Astrocyte (in vitro differentiated cells and primary cell): ENCODE measurements around the gene ATXN2L. TPM values are rescaled to one million over a fixed set of nuclear protein-coding genes. Genes with fewer than 3 reads are reported as not detected.

ENCODE experiments used
- DNase-seq: peaks from one replicate; pipeline ENCODE4 v3.0.0-alpha.2; 2010; ENCODE audit warnings: low read depth
- FAIRE-seq: peaks from 2 replicates; lab custom pipeline; 2011; peaks lifted over from hg19 to GRCh38; lab: Jason Lieb, UNC
- H2AFZ ChIP-seq: 2 replicates; pipeline ENCODE4 v1.6.0; 2012; ENCODE audit warnings: low read depth, low read length, inconsistent platforms
- H3K27ac ChIP-seq: 2 replicates; pipeline ENCODE4 v1.5.1; 2011; ENCODE audit warnings: low read depth, low read length, inconsistent platforms
- H3K27me3 ChIP-seq: 2 replicates; pipeline ENCODE4 v1.6.0; 2011; ENCODE audit warnings: low read length, inconsistent platforms; ENCODE audit not compliant: insufficient read depth
- H3K36me3 ChIP-seq: 2 replicates; pipeline ENCODE4 v1.5.1; 2011; ENCODE audit warnings: low read length, inconsistent platforms; ENCODE audit not compliant: insufficient read depth
- H3K4me1 ChIP-seq: 2 replicates; pipeline ENCODE4 v1.5.1; 2011; ENCODE audit warnings: low read length, inconsistent platforms; ENCODE audit not compliant: insufficient read depth
- H3K4me2 ChIP-seq: 2 replicates; pipeline ENCODE4 v1.6.0; 2012; ENCODE audit warnings: low read length, inconsistent platforms
- H3K4me3 ChIP-seq: 2 replicates; pipeline ENCODE4 v1.5.1; 2011; ENCODE audit warnings: low read depth, mild to moderate bottlenecking, low read length, inconsistent platforms; ENCODE audit not compliant: insufficient read depth
- H3K79me2 ChIP-seq: 2 replicates; pipeline ENCODE4 v1.6.0; 2012; ENCODE audit warnings: mild to moderate bottlenecking, low read length, inconsistent platforms; ENCODE audit not compliant: insufficient read depth
- H3K9ac ChIP-seq: 2 replicates; pipeline ENCODE4 v1.6.0; 2012; ENCODE audit warnings: mild to moderate bottlenecking, low read length, inconsistent platforms
- H3K9me3 ChIP-seq: 2 replicates; pipeline ENCODE4 v1.5.1; 2012; ENCODE audit warnings: low read depth, mild to moderate bottlenecking, low read length, inconsistent platforms; ENCODE audit not compliant: insufficient read depth
- H4K20me1 ChIP-seq: 2 replicates; pipeline ENCODE4 v1.6.0; 2012; ENCODE audit warnings: low read length, inconsistent platforms; ENCODE audit not compliant: insufficient read depth
- H3K27ac Mint-ChIP-seq: one replicate; pipeline ENCODE4 v1.8.0; 2021; ENCODE audit warnings: mild to moderate bottlenecking, mixed read lengths; ENCODE audit not compliant: unreplicated experiment
- H3K27me3 Mint-ChIP-seq: one replicate; pipeline ENCODE4 v1.8.0; 2021; ENCODE audit warnings: low read depth, mixed read lengths; ENCODE audit not compliant: unreplicated experiment
- H3K36me3 Mint-ChIP-seq: one replicate; pipeline ENCODE4 v1.8.0; 2021; ENCODE audit warnings: low read depth, mixed read lengths; ENCODE audit not compliant: unreplicated experiment
- H3K4me1 Mint-ChIP-seq: one replicate; pipeline ENCODE4 v1.8.0; 2021; ENCODE audit warnings: low read depth, mixed read lengths; ENCODE audit not compliant: unreplicated experiment
- H3K4me3 Mint-ChIP-seq: one replicate; pipeline ENCODE4 v1.8.0; 2021; ENCODE audit warnings: mild to moderate bottlenecking, moderate library complexity, mixed read lengths; ENCODE audit not compliant: unreplicated experiment
- H3K9me3 Mint-ChIP-seq: one replicate; pipeline ENCODE4 v1.8.0; 2021; ENCODE audit warnings: mild to moderate bottlenecking, mixed read lengths; ENCODE audit not compliant: unreplicated experiment
- CTCF ChIP-seq: IDR thresholded peaks from 2 replicates; pipeline ENCODE4 v1.5.1; 2011; ENCODE audit warnings: low read depth, mild to moderate bottlenecking, inconsistent platforms, low read length, moderate library complexity; ENCODE audit not compliant: insufficient read depth
- EZH2 ChIP-seq: IDR thresholded peaks from 2 replicates; pipeline ENCODE4 v1.6.1; 2012; ENCODE audit warnings: mild to moderate bottlenecking, low read length, inconsistent platforms; ENCODE audit not compliant: insufficient read depth
- total RNA-seq: library from RNA; stranded (reverse); gene quantifications from 2 replicates; pipeline ENCODE4 v1.2.1, GENCODE V29; 2021

ATXN2L gene
- total RNA-seq, 1 donor from 2014 or later, result 191 TPM

GRCh38 chr16:28821874-28822519 lies 802 bp upstream of the ATXN2L start:
- Mint-ChIP-seq H3K4me3 (peak overlapping the region; percentile 83), H3K9me3 (no peaks in the 10 kb centered on the region), H3K4me1 (peaks cover 23% of the 10 kb centered on the region), H3K27ac (peak overlapping the region; percentile 28), H3K27me3 (no peaks in the 10 kb centered on the region), H3K36me3 (peaks cover 17% of the 10 kb centered on the region)
- Histone ChIP-seq H3K9me3 (no peaks in the 10 kb centered on the region), H4K20me1 (peaks cover 27% of the 10 kb centered on the region), H3K27ac (peak overlapping the region; percentile 96), H3K27me3 (no peaks in the 10 kb centered on the region), H3K4me1 (peaks cover 28% of the 10 kb centered on the region), H3K4me2 (peak overlapping the region; percentile 91), H3K9ac (peak overlapping the region; percentile 98), H3K4me3 (peak overlapping the region; percentile 98), H2AFZ (peak overlapping the region; percentile 80), H3K79me2 (peaks cover 44% of the 10 kb centered on the region), H3K36me3 (peaks cover 18% of the 10 kb centered on the region)
- no peak for TF ChIP-seq CTCF
- TF ChIP-seq EZH2, result no peak
- DNase-seq, result no peak
- no peak for FAIRE-seq

- FAIRE-seq, result no peak
- H2AFZ ChIP-seq, result peak overlapping the region; percentile 53
- peak overlapping the region; percentile 98 for H3K9ac ChIP-seq
- Mint-ChIP-seq H3K36me3 (peaks cover 25% of the 10 kb centered on the region), H3K4me1 (peaks cover 26% of the 10 kb centered on the region), H3K4me3 (peak overlapping the region; percentile 93), H3K27me3 (no peaks in the 10 kb centered on the region), H3K27ac (no peak overlapping the region), H3K9me3 (no peaks in the 10 kb centered on the region)
- no peaks in the 10 kb centered on the region for H3K9me3 ChIP-seq
- no peak for DNase-seq
- peak overlapping the region; percentile 98 for H3K4me3 ChIP-seq
- peak overlapping the region; percentile 96 for H3K27ac ChIP-seq
- TF ChIP-seq CTCF (no peak), EZH2 (no peak)
- peak overlapping the region; percentile 91 for H3K4me2 ChIP-seq
- peaks cover 41% of the 10 kb centered on the region for H4K20me1 ChIP-seq
- peaks cover 58% of the 10 kb centered on the region for H3K79me2 ChIP-seq
- H3K4me1 ChIP-seq, result peaks cover 28% of the 10 kb centered on the region
- no peaks in the 10 kb centered on the region for H3K27me3 ChIP-seq
- peaks cover 29% of the 10 kb centered on the region for H3K36me3 ChIP-seq
These were observed 583 bp downstream of the ATXN2L start for GRCh38 chr16:28823291-28823872.
